ENCODE measurements around the gene FAM162A.

FAM162A gene

GRCh38 chr3:122389197-122389596 is 5.2 kb downstream of the FAM162A start:
- DNase-seq (ENCODE audit: low read depth) = no peak

- DNase-seq (ENCODE audit: low read depth) = no peak
Observed at GRCh38 chr3:122389892-122390291, 5.9 kb downstream of the FAM162A start.

GRCh38 chr3:122390665-122391064 is 6.7 kb downstream of the FAM162A start:
- DNase-seq (ENCODE audit: low read depth) = no peak

- no peak for DNase-seq (ENCODE audit: low read depth)
Observed at GRCh38 chr3:122391681-122392446, 7.9 kb downstream of the FAM162A start.

GRCh38 chr3:122392868-122393844 is 9.2 kb downstream of the FAM162A start:
- no peak for DNase-seq (ENCODE audit: low read depth)

GRCh38 chr3:122394173-122394572 is 10.2 kb downstream of the FAM162A start:
- no peak for DNase-seq (ENCODE audit: low read depth)

GRCh38 chr3:122395582-122395981 is 11.6 kb downstream of the FAM162A start:
- DNase-seq (ENCODE audit: low read depth) = no peak

- no peak for DNase-seq (ENCODE audit: low read depth)
Observed at GRCh38 chr3:122396511-122396910, 12.5 kb downstream of the FAM162A start.

- DNase-seq (ENCODE audit: low read depth) = no peak
Observed at GRCh38 chr3:122397201-122397600, 13.2 kb downstream of the FAM162A start.

GRCh38 chr3:122398920-122399319 is 14.9 kb downstream of the FAM162A start:
- DNase-seq (ENCODE audit: low read depth) = no peak

GRCh38 chr3:122403489-122403888 is 19.5 kb downstream of the FAM162A start:
- no peak for DNase-seq (ENCODE audit: low read depth)

GRCh38 chr3:122405015-122405414 is 21.0 kb downstream of the FAM162A start:
- DNase-seq (ENCODE audit: low read depth) = no peak

- DNase-seq (ENCODE audit: low read depth) = no peak
Observed at GRCh38 chr3:122406198-122406597, 22.2 kb downstream of the FAM162A start.

GRCh38 chr3:122407946-122408345 is 24.0 kb downstream of the FAM162A start:
- DNase-seq (ENCODE audit: low read depth) = no peak

GRCh38 chr3:122409446-122409845 is 25.5 kb downstream of the FAM162A start:
- no peak for DNase-seq (ENCODE audit: low read depth)

GRCh38 chr3:122410111-122410510 is 26.1 kb downstream of the FAM162A start:
- DNase-seq (ENCODE audit: low read depth) = no peak

GRCh38 chr3:122410639-122411038 is 26.7 kb downstream of the FAM162A start:
- DNase-seq (ENCODE audit: low read depth) = no peak

- no peak for DNase-seq (ENCODE audit: low read depth)
Observed at GRCh38 chr3:122414391-122414790, 30.4 kb downstream of the FAM162A start.

- no peak for DNase-seq (ENCODE audit: low read depth)
Observed at GRCh38 chr3:122415104-122415744, 31.2 kb downstream of the FAM162A start.

- DNase-seq (ENCODE audit: low read depth) = peak; percentile 97
Observed at GRCh38 chr3:122415762-122416654, 32.0 kb downstream of the FAM162A start, which contains the start of gene WDR5B. Gene WDR5B (minus strand): TSS chr3:122416062. CDS start chr3:122415528, 534 bp downstream.

- no peak for DNase-seq (ENCODE audit: low read depth)
Observed at GRCh38 chr3:122416966-122417365, 33.0 kb downstream of the FAM162A start.
